NOMO-1 treated with dmso at 0.1 percent for 144 hours (cell line): ENCODE results near the gene CDH18.

Source experiments
- DNase-seq: peaks from one replicate; lab custom pipeline; 2025; ENCODE audit not compliant: unreplicated experiment; lab: John Stamatoyannopoulos, UW

The CDH18 gene

DNA sequence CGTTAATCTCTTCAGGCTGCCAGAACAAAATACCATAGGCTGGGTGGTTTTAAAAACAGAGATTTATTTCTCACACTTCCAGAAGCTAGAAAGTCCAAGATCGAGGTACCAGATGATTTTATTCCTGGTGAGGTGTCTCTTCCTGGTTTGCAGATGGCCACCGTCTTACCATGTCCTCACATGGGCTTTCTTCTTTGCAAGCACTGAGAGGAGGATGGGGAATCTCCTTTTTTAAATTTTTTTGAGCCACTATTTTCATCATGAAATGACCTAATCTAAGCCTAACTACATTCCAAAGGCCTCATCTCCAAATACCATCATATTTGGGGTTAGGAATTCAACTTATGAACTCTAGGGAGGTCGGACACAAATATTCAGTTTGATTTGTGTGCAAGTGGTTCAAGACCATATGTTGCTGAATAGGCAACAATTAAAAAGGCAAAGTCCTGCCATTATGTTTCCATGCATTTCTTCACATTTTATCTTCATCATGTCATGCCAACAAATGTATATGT is 371.2 kb downstream of the CDH18 start:
- no peak for DNase-seq

GRCh38 chr5:19615661-19616060 is 372.3 kb downstream of the CDH18 start:
- DNase-seq = no peak

DNA sequence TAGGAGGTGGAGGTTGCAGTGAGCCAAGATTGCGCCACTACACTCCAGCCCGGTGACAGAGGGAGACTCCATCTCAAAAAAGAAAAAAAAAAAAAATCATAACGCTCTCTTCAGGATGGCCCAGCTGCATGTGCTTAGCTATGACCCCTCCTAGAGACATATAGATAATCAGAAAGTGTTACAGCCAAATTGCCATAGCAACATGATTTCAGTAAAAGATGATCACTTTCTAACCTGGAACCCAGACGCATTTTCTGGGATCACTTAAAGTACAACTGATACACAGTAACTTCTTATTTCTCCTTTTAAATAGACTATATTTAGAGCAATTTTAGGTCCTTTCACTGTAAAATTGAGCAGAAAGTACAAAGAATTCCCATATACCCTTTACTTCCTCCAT is 372.9 kb downstream of the CDH18 start:
- no peak for DNase-seq

DNA sequence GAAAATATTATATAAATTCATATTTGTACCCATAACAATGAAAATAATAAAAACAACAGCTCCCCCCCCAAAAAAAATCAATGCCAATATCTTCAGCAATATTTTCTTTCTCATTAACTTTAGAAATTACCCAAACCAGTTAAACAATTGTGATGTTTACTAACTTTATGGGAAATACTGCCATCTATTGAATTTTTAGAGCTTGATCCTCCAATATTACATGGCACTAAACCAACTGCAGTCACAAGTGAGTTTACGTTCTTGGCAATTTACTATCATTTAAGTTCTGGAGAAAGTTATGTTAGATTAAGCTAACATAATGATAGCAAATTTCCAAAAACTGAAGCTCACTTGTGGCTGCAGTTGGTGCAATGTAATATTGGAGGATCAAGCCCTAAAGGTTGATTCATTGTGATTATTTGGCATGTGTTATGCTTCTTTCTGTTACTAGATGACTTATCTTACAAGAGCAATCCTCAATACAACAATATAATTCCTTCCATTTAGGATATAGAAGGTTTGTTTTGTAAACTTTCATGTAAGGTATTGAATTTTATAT is 379.5 kb downstream of the CDH18 start:
- DNase-seq = no peak

DNA sequence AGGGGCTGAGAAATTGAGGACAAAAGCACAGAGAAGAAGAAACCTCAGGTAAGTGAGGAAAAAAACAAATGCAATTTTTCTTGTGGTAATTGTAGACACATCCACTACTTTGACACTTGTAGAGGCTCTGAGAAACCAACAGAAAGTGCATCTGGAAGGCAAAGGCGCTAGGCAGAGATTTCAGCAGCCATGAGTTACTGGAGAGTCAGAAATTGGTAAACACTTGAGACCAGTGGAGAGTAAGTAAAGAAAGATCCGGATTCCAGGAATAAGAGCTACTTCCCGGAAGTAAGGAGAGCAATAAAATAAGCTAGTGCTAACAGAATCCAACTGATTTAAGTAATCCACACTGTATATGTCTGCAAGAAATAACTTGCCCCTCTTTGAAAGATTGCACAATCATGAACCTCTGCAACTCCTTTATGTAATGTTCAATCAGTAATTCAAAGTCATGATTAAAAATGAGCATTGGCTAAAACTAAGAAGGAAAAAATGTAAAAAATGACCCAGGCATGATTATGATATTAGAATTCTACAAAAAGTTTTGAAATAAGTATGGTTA is 382.1 kb downstream of the CDH18 start:
- no peak for DNase-seq

GRCh38 chr5:19584131-19584530 is 403.9 kb downstream of the CDH18 start:
- DNase-seq = no peak

DNA sequence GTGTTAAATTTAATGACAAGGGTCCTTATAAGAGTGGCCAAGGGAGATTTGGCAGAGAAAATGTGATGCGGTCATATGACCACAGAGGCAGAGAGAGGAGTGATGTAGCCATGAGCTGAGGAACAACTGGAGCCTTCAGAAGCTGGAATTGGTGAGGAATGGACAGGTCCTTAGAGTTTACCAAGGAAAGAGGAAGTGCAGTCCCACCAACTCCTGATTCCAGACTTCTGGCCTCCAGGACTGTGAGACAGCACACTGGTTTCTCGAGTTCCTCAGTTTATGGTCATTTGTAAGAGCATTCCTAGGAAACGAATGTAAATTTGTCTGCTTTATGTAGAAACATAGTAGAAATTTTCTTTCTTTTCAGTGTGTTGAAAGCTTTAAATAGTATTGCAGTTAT is 410.1 kb downstream of the CDH18 start:
- DNase-seq = no peak

DNA sequence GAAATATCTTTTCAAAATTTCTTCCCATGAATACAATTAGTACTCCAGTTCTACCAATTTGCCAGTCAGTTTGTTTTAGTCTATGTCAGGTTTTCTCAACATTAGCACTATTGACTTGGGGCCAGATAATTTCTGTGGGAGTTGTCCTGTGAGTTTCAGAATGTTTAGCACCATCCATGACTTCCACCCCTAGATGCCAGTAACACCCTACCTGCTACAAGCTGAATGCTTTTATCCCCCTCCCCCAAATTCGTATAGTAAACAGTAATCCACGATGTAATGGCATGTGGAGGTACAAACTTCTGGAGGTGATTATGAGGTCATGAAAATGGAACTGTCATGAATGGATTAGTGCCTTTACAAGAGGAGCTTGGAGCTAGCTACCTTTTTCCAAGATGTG is 420.0 kb downstream of the CDH18 start:
- no peak for DNase-seq

- DNase-seq = no peak
Measured at GRCh38 chr5:19565466-19565865, 422.5 kb downstream of the CDH18 start.

DNA sequence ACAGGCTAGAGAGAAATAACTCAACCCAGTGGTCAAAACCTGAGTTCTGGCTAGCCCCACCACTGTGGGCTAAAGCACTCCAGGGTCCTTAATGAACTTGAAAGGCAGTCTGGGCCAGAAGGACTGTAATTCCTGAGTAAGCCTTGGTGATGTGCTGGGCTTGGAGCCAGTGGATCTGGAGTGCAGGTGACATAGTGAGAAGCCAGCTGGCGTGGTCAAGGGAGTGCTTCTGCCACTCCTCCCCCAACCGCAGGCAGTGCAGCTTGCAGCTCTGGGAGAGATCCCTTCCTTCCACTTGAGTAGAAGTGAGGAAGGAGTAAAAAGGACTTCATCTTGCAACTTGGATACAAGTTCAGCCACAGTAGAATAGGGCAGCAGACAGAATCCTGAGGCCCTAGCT is 424.0 kb downstream of the CDH18 start:
- no peak for DNase-seq

DNA sequence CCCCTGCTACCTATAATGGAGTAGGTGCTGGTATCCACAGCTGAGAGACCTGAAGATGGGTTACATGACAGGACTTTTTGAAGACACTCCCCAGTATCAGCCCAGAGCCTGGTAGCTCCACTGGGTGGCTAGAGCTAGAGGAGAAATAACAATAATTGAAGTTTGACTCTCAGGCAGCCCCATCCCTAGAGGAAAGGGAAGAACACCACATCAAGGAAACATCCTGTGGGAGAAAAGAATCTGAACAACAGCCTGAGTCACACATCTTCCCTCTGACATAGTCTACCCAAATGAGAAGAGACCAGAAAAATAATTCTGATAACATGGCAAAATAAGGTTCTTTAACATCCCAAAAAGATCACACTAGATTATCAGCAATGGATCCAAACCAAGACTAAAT is 432.1 kb downstream of the CDH18 start:
- no peak for DNase-seq

- no peak for DNase-seq
Measured at GRCh38 chr5:19555436-19555835, 432.6 kb downstream of the CDH18 start.

- no peak for DNase-seq
Measured at GRCh38 chr5:19554524-19554923, 433.5 kb downstream of the CDH18 start.

DNA sequence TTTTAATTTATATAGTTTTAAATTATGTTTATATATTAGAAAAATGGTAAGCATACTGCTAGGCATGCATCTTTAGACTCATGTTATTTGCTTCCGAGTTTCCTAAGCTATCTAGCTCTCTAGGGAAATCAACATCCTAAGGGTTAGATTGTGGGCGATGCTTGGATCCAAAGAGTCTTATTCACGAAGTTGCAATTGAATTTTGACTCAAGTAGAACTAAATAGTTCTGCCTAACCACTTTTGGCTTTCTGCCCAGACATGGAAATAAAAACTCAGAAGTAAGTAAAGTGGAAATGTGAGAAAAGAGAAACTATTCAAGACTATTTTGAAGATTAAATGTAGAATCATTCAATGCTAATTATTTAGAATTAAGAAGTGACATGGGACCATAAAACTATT is 440.4 kb downstream of the CDH18 start:
- no peak for DNase-seq

DNA sequence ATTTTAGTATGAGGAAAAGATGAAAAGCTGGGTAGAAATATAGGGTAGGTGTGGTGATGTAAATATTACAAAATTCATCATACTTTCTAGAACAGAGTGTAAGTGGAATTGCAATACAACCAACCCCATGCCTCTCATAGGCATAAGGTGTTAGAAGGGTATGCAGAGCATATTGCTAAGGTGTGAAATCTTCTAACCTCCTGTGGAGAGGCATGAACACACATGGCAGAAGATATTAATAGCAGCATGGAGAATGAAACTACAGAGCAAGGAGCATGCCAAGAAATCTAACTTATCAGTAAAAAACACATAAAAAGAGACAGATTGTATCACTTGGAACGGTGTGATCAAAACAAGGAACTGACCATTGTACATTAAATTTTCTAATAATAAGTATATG is 441.5 kb downstream of the CDH18 start:
- no peak for DNase-seq

DNA sequence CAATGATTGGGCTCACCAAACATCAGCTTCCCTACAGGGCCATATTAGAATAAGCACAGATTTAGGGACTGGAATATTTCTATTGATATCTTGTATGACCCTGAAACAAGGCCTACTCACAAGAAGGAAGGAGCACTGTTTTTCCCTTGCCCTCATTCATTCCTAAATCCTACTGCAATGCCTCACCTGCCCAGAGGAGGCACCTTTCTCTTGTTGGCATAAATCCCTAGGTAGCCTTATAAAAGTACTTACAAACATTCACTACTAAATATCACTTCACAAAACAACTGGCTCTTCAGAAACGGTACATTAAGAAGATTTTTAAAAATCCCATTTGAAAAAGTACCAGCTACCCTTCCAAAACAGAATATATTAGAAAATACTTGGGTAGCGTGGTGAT is 449.4 kb downstream of the CDH18 start:
- DNase-seq = no peak

DNA sequence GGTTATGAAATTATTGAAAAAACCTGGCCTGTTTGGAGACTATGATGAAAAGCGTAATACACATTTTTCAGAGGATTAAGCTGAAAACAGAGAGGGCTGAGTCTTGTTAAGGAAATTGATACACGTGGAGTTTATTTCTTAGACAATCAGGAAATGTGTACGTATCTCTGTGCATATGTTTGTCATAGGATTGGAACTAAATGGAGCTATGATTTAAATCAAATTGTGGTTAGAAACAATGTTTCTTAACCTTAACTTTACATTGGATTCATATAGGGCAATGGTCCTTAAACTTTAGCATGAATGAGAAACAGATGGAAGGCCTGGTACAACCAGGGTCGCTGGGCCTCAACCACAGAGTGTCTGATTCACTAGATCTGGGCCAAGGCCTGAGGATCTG is 451.6 kb downstream of the CDH18 start:
- DNase-seq = no peak

- DNase-seq = no peak
Measured at GRCh38 chr5:19534751-19535150, 453.2 kb downstream of the CDH18 start.

DNA sequence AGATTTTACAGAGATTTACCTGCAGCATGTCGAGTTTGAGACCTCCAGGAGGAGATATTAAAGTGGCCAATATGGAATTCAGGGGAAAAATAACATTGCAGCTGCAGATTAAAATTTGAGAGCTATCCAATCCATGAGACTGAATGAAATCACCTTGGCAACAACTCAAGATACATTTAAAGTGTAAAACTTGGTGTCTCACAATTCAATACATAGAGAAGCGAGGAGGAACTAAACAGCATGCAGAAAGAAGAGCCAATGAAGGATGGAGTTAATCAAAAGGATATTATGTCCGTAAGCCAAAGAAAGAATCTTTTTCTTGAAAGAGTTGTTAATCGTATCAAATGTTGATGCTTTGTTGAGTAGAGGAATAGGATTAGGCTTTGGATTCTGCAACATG is 455.1 kb downstream of the CDH18 start:
- no peak for DNase-seq

- DNase-seq = no peak
Measured at GRCh38 chr5:19531374-19531952, 456.5 kb downstream of the CDH18 start.

GRCh38 chr5:19519448-19519847 is 468.6 kb downstream of the CDH18 start:
- no peak for DNase-seq

- DNase-seq = no peak
Measured at GRCh38 chr5:19498852-19499251, 489.1 kb downstream of the CDH18 start.
